Measurements from ENCODE around the gene PFN1. TPM values are rescaled to one million over a fixed set of nuclear protein-coding genes. Genes with fewer than 3 reads are reported as not detected.

Gene PFN1
- total and polyA plus RNA-seq, 2 of the 8 experiments (the other 6 are each of a cell fraction or from before 2014, with no cell fraction given): 1,355 to 1,949 TPM

DNA sequence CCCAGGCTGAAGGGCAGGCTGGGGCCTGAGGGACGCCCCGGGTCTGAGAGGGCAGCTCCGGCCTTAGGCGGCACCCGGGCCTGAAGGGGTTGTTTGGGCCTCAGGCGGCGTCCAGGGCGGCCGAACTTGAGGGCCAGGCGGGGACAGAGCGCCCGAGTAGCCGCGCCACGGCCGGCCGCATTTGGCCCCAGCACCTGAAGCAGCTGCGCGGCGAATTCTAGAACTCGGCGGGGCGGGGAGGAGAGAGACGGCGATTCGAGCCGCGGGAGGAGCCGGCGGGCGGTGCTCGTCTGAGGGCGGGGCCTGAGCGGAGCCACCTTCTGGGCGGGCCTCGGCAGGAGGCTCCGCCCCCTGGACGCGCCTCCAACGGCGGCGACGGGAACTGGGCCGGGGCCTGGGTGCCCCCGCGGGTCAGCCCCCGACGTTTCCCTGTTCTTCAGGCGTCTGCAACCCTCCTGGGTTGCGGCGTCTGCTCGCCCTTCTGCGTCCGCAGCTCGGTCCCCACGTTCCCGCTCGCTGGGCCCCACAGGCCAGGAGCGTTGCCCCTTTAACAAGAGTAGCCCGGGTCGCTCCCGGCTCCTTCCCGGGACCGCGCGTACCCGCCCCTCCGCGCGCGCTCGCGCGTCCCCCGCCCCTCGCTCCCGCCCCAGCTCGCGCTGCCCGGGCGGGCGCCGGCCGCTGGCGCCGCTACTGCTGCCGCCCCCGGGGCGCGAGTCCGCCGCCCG is 49.1 kb upstream of the PFN1 start, which contains the start of the genes INCA1 and KIF1C:
Gene INCA1, minus strand, starts transcription at position 221 of the 725 bp plus-strand sequence. CDS start 3,085 bp downstream, outside the sequence.
Gene KIF1C, plus strand, starts transcription at position 649 of the 725 bp plus-strand sequence. CDS start 2,297 bp downstream, outside the sequence.
- H2AFZ ChIP-seq (ENCODE audit: low read length): peak within 1 kb of the TSS; percentile 72; the same call in 1 of the 2 replicates
- POLR2A ChIA-PET (ENCODE audit: partially characterized antibody): interaction anchor here (0.7 to 4.7 kb wide), 16 partner anchors 8 to 105 kb away, joined by 3 to 36 read pairs (median 5); partner anchors contain the start of genes CAMTA2, PFN1, RNF167 and SLC25A11
- H3K4me1 ChIP-seq (replicated peaks in 1 of 4; ENCODE audit: control insufficient read depth in 3 of 4, insufficient read depth in 4 of 4, low read length in 3 of 4): peaks cover 4 to 17% (median 8%) of the 10 kb centered on the region in 4 experiments
- H3K14ac ChIP-seq (ENCODE audit: insufficient read length): peak within 1 kb of the TSS; percentile 50
- peaks cover 0 to 19% of the 10 kb centered on the region in 2 experiments; a peak in 2 of 4 replicates for H3K79me2 ChIP-seq (ENCODE audit: control insufficient read depth in 1 of 2, insufficient read depth in 2 of 2, low read length in 2 of 2)
- peak within 1 kb of the TSS; percentile 81 for H4K91ac ChIP-seq (replicated peaks; ENCODE audit: insufficient read length, low read length)
- H3K27ac ChIP-seq (ENCODE audit: low read depth, low read length): peak within 1 kb of the TSS; percentile 88; the same call in 1 of the 2 replicates
- no peak within 1 kb of the TSS for H3K23ac ChIP-seq (ENCODE audit: insufficient read length)
- H2BK15ac ChIP-seq (ENCODE audit: low read length): peak within 1 kb of the TSS; percentile 88; the same call in 1 of the 2 replicates
- no peaks in the 10 kb centered on the region for H3K9me3 ChIP-seq (ENCODE audit: insufficient read depth in 2 of 2, low read depth in 1 of 2, low read length in 1 of 2)
- no peak within 1 kb of the TSS for H2BK12ac ChIP-seq (ENCODE audit: low read depth, low read length)
- peak within 1 kb of the TSS; percentile 97 to 100 for H3K4me2 ChIP-seq (ENCODE audit: insufficient read depth in 1 of 2, low read depth in 2 of 2, low read length in 2 of 2)
- H2AK5ac ChIP-seq (ENCODE audit: low read depth, low read length): peak within 1 kb of the TSS; percentile 65; the same call in 1 of the 2 replicates
- H3K27me3 ChIP-seq (replicated peaks in 1 of 4; ENCODE audit: control insufficient read depth in 3 of 4, extremely low read depth in 1 of 4, insufficient read depth in 3 of 4, low read length in 3 of 4): peaks cover 0 to 13% (median 1%) of the 10 kb centered on the region in 4 experiments; a peak in 4 of 7 replicates
- WGBS, 2 experiments (ENCODE audit: extremely low coverage in 1 of 2, insufficient coverage in 1 of 2, insufficient read length in 1 of 2, insufficient replicate concordance in 2 of 2, low coverage in 1 of 2, low lambda C conversion rate in 2 of 2, missing lambda C conversion rate in 1 of 2): 1% methylated on average over 27 of the region's 93 CpGs; no CpG with 5 or more reads in 1 of the 2 experiments
- H3K4me3 ChIP-seq (ENCODE audit: extremely low read depth in 1 of 4, insufficient read depth in 2 of 4, low read depth in 3 of 4, low read length in 4 of 4): peak within 1 kb of the TSS; percentile 75 to 80 (median 78)
- peak within 1 kb of the TSS; percentile 96 for H3K18ac ChIP-seq (ENCODE audit: extremely low read depth, low read length)
- H3K36me3 ChIP-seq (ENCODE audit: control insufficient read depth in 2 of 4, insufficient read depth in 4 of 4, low read length in 3 of 4): peaks cover 9 to 15% (median 12%) of the 10 kb centered on the region in 4 experiments; a peak in 7 of 8 replicates
- FAIRE-seq (no peak), DNase-seq (ENCODE audit: low read depth in 1 of 2, low spot score in 2 of 2) (peak; percentile 64 to 95)
- peaks cover 11% of the 10 kb centered on the region for H3K23me2 ChIP-seq (ENCODE audit: low read depth, low read length)
- peaks cover 2 to 11% of the 10 kb centered on the region in 2 experiments for H4K20me1 ChIP-seq (replicated peaks in 1 of 2; ENCODE audit: control insufficient read depth in 1 of 2, insufficient read depth in 2 of 2, low read length in 2 of 2)
- CTCF ChIA-PET (ENCODE audit: partially characterized antibody): interaction anchor here (1.0 to 2.2 kb wide), 3 partner anchors 10 to 60 kb away, joined by 3 to 13 read pairs (median 8); partner anchors contain the start of gene CAMTA2
- H3K56ac ChIP-seq (replicated peaks; ENCODE audit: insufficient read length, low read depth, low read length): peak within 1 kb of the TSS; percentile 77
- H3K9ac ChIP-seq (replicated peaks in 1 of 4; ENCODE audit: extremely low read depth in 1 of 4, low read depth in 3 of 4, low read length in 3 of 4): peak within 1 kb of the TSS; percentile 51 to 79 (median 68)
- peak within 1 kb of the TSS; percentile 93 for H4K5ac ChIP-seq (ENCODE audit: insufficient read length, low read depth, low read length)
- H4K8ac ChIP-seq (ENCODE audit: extremely low read depth, insufficient read depth, low read length): peak within 1 kb of the TSS; percentile 79
- H2BK120ac ChIP-seq (replicated peaks; ENCODE audit: low read depth, low read length): peak within 1 kb of the TSS; percentile 22
- H2BK5ac ChIP-seq (ENCODE audit: low read depth, low read length): peak within 1 kb of the TSS; percentile 95
- no peak within 1 kb of the TSS for H2BK20ac ChIP-seq (ENCODE audit: low read length)
- H3K79me1 ChIP-seq (ENCODE audit: low read depth, low read length): peaks cover 11% of the 10 kb centered on the region
- peak within 1 kb of the TSS; percentile 96 for H3K4ac ChIP-seq (replicated peaks; ENCODE audit: insufficient read length, low read depth, low read length)
- TF ChIP-seq PHF8 (conservative IDR thresholded peaks at IDR 0.05; ENCODE audit: low read depth, low read length): peak; percentile 60
- TF ChIP-seq CBX8 (IDR thresholded peaks at IDR 0.05; ENCODE audit: borderline replicate concordance, low read depth, low read length): no peak
- no peak for TF ChIP-seq SUZ12 (IDR thresholded peaks at IDR 0.05; ENCODE audit: low read length)
- TF ChIP-seq CREB1 (IDR thresholded peaks at IDR 0.05): 0 out of 2 replicates have a peak, but pooled peaks have one; percentile 12
- peak; percentile 82; the same call in 1 of the 2 replicates for TF ChIP-seq SP1 (IDR thresholded peaks at IDR 0.05; ENCODE audit: low read depth, low read length)
- peak; percentile 25 for TF ChIP-seq KDM4A (IDR thresholded peaks at IDR 0.05; ENCODE audit: low read depth, low read length, severe bottlenecking)
- 0 out of 2 replicates have a peak, but pooled peaks have one; percentile 6 for TF ChIP-seq YY1 (IDR thresholded peaks at IDR 0.05; ENCODE audit: low read depth, low read length)
- peak; percentile 79; the same call in 1 of the 2 replicates for TF ChIP-seq SP4 (IDR thresholded peaks at IDR 0.05; ENCODE audit: low read length)
- TF ChIP-seq, protein P1, sequence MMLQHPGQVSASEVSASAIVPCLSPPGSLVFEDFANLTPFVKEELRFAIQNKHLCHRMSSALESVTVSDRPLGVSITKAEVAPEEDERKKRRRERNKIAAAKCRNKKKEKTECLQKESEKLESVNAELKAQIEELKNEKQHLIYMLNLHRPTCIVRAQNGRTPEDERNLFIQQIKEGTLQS (IDR thresholded peaks at IDR 0.05; ENCODE audit: insufficient read depth, low read depth, low read length): no peak
- no peak for TF ChIP-seq CHD1 (IDR thresholded peaks at IDR 0.05; ENCODE audit: low read depth, low read length)

All from H1 (cell line).